ENCODE results near the gene NLRP13.
"Not testable (repeated sequence)": the region's sequence is repeated elsewhere in the genome, so short reads cannot be mapped to it uniquely, and the experiment has no call there.

Gene NLRP13, protein sequence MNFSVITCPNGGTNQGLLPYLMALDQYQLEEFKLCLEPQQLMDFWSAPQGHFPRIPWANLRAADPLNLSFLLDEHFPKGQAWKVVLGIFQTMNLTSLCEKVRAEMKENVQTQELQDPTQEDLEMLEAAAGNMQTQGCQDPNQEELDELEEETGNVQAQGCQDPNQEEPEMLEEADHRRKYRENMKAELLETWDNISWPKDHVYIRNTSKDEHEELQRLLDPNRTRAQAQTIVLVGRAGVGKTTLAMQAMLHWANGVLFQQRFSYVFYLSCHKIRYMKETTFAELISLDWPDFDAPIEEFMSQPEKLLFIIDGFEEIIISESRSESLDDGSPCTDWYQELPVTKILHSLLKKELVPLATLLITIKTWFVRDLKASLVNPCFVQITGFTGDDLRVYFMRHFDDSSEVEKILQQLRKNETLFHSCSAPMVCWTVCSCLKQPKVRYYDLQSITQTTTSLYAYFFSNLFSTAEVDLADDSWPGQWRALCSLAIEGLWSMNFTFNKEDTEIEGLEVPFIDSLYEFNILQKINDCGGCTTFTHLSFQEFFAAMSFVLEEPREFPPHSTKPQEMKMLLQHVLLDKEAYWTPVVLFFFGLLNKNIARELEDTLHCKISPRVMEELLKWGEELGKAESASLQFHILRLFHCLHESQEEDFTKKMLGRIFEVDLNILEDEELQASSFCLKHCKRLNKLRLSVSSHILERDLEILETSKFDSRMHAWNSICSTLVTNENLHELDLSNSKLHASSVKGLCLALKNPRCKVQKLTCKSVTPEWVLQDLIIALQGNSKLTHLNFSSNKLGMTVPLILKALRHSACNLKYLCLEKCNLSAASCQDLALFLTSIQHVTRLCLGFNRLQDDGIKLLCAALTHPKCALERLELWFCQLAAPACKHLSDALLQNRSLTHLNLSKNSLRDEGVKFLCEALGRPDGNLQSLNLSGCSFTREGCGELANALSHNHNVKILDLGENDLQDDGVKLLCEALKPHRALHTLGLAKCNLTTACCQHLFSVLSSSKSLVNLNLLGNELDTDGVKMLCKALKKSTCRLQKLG

DNA sequence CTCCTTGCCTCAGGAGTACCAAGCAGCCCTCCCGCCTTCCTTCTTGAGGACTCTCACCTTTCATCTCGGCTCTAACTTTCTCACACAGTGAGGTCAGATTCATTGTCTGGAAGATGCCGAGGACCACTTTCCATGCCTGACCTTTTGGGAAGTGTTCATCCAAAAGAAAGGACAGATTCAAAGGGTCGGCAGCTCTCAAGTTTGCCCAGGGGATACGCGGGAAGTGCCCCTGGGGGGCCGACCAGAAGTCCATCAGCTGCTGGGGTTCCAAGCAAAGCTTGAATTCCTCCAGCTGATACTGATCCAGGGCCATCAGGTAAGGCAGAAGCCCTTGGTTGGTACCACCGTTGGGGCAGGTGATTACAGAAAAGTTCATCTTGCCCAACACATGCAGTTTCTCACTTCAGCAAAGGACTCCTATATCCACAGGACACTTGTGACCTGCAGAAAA is at the start of gene NLRP13:
NLRP13 (minus strand) TSS at position 401 of the 451 bp plus-strand sequence; CDS start at position 376, 25 bp downstream.
- DNase-seq (ENCODE audit: low read depth, low spot score) = no peak

DNA sequence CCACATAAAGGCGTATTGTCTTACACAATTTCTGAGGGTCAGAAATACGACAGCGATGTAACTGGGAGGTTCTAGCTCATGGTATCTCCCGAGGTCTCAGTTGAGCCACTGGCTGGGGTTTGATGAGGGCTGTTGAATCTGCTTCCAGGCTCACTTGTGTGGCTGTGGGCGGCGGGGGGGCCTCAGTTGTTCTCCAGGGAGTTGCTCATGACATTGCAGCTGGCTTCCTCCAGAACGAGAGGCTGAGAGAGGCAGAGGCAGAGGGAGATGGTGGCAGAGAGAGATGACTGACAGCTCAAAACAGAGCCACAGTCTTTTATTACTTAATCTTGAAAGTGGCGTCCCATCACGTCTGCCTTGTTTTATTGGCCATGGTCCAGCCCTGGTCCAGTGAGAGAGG is 48.3 kb upstream of the NLRP13 start:
- no peak for DNase-seq (ENCODE audit: low read depth, low spot score)

DNA sequence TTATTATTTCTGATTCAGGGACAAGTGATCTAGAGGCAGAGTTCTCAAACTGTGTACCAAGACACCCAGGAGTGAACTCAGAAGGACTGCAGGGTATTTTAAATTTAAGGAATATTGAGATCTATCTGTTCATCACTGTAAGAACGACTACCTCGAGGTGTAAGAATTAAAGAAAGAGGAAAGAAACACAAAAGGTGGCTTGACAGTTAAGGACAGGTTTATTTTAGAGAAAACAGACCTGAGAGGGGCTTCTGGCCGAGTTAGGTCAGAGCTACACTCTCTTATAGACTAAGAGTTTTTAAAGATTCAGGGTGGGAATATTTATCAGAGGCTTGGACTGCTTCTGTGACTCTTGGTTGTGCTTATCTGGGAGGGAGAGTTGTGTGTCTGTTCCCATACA is 41.8 kb upstream of the NLRP13 start:
- DNase-seq (ENCODE audit: low read depth, low spot score) = no peak

DNA sequence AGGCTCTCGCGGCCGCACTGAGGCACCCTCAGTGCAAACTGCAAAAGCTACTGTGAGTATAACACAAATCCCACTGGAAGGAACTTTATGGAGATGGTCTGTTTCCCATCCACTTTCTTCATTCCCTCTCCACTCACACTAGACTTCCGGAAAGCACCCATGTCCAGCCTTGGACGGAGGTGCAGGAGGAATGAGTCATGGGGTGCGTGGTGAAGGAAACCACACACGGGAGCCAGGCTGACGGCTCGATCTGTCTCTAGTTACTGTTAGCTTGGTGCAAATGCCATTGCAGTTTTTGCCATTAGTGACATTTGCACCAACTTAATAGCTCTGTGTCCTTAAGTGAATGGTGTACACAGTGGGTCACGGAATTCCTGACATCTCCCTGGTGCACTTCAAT is 30.1 kb upstream of the NLRP13 start:
- no peak for DNase-seq (ENCODE audit: low read depth, low spot score)

DNA sequence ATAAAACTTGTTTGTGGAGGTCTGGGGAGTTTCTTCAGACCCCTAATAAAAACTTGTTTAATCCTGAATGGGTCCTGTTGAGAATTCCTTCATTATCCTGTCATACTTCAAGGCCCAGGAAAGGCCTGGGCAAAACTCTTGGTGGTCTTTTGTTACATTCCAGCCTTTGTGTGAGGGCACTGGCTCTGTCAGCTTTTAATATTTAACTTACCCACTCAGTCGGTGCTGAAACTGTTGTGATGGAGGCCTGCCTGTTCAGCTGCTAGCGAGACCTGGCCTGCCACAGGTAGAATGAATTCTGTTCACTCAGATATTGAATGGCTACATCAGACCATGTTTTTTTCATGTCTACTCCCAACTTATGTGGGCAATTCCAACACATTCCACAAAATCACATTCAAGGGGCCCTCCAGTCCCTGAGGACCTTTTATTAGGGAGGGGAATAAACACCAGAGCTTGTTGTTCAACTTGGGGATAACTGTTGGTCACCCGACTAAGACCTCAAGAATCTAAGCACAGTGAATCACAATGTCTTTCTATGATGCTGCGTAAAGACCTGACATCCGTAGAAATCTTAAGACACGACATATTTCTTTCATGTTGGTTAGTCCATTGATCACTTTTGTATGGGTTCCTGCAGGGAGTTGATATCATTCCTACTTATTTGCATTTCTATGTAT is 28.0 kb upstream of the NLRP13 start:
- DNase-seq (ENCODE audit: low read depth, low spot score) = no peak

DNA sequence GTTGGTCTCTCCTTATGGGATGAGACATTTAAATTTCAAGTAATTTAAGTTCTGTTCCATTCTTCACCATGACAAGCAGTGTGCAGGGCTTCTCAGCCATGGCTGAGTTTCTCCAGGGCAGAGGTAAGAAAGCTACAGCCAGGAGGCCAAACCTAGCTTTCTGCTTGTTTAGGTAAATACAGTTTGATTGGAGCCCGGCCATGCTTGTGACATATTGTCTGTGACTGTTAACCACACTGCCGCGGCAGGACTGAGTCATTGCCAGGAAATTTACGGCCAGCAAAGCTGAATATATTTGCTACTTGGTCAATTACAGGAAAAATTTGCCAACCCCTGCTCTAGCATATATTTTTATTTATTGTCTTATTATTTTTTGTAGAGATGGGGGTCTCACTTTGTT is 26.2 kb upstream of the NLRP13 start:
- no peak for DNase-seq (ENCODE audit: low read depth, low spot score)

DNA sequence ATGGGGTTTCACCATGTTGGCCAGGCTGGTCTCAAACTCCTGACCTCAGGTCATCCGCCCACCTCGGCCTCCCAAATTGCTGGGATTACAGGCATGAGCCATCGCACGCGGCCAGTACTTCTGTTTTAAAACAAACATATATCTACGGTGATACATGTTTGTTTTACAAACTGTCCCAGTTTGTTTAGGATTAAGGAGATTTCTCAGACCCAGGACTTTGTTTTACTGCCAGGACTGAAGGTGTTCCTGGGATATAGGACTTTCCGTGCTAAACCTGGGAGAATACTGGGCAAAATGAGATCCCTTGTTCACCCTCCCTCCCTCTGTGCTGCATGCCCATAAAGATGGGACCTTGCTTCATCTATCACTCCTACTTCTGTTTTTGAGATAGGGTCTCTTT is 24.3 kb upstream of the NLRP13 start:
- DNase-seq (ENCODE audit: low read depth, low spot score) = no peak

DNA sequence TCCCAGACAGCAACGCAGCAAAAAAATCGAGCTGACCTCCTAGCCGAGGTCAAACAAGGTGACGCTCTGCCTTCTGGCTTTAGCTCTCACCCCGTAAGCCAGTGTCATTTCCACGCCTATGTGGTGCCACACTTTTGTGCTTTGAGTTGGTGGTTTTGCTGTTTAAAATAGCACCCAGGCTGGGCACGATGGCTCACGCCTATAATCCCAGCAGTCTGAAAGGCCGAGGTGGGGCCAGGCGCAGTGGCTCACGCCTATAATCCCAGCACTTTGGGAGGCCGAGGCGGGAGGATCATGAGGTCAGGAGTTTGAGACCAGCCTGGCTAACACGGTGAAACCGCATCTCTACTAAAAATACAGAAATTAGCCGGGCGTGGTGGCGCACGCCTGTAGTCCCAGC is 18.4 kb upstream of the NLRP13 start:
- not testable (repeated sequence) for DNase-seq (ENCODE audit: low read depth, low spot score)

DNA sequence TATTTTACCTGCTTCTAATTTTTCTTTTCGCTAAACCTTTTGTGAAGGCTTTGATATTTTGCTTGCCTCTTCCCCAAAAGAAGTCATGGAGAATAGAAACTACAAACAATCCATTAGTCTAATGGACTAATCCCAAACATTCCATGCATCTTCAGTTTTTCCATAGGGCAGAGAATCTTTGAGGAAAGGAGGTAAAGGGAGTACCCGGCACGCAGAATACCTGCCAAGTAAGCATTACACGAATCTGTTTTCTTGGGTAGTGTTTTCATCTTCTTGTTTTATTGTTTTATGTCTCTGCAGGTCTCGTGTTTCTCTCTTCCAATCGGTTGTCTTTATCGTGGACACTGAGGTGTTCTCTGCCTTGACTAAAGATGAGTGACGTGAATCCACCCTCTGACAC is 15.4 kb upstream of the NLRP13 start, which contains the start of gene NLRP8:
NLRP8 (plus strand) TSS at position 301 of the 400 bp plus-strand sequence.
- DNase-seq (ENCODE audit: low read depth, low spot score) = no peak

DNA sequence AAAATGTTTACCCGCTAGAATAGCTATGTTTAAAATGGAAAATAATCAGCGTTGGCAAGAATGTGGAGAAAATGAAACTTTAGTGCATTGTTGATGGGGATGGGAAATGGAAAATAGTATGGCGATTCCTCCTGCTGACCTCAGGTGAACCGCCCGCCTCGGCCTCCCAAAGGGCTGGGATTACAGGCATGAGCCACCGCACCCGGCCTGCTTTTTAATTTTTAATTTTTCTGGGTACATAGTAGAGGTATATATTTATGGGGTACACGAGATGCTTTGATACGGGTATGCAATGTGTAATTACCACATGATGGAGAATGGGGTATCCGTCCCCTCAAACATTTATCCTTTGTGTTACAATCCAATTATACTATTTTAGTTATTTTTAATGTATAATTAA is 8.2 kb upstream of the NLRP13 start:
- no peak for DNase-seq (ENCODE audit: low read depth, low spot score)

DNA sequence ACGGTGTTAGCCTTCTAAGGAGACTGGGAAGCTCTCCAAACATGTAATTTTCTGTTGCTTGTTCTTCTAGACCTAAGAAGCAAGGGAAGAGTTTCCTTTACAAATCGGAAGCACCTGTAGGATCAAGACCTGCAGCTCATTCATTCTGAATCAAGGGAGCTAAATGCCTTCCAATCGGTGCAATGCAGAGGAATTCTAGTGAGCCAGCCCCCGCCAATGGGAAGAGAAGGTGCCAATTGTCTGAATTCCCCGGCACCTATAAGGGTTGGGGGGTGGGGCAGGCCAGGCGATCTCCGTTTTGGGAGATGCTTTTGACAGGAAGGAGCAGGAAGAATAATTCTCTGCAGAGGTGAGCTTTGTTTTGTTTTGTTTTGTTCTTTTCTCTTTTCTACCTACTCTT is 7.1 kb upstream of the NLRP13 start:
- no peak for DNase-seq (ENCODE audit: low read depth, low spot score)

DNA sequence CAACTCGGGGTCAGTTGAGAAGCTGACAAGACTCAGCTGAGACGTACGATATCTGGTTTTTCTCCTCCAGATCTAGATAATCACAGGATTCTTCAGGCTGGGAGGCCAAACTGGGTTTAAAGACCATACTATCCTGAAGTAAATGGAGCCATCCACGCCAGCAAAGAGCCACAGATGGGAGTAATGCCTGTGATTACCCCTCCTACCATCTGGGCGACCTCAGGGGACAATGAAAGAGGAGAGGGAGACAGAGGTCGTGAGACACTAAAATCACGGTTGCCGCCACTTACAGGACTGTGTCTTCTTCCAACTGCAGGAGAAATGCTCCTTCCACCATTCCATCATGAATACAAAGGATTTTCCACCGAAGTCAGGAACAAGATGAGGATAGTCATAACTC is 3.1 kb upstream of the NLRP13 start:
- no peak for DNase-seq (ENCODE audit: low read depth, low spot score)

DNA sequence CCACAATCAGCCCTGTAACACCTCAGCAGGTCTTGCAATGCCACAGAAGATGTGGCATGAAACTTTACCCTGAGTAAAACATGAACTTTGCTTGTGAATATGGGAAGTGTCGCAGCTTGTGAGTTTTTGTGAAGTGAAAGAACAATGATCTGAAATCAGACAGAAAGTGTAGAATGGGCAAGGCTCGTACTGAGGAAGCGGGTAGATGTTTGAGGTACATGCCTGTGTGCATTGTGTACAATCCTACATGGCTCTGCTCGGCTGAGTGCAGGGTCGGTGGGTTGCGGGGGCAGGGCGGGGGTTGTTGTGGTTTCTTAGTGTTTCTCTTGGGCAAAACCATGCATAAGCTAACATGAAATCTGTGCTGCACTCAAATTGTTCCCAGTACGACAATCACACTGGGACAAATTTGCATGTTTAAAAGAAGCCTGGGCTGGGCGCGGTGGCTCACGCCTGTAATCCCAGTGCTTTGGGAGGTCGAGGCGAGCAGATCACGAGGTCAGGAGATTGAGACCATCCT is 1.1 kb downstream of the NLRP13 start:
- DNase-seq (ENCODE audit: low read depth, low spot score) = no peak

DNA sequence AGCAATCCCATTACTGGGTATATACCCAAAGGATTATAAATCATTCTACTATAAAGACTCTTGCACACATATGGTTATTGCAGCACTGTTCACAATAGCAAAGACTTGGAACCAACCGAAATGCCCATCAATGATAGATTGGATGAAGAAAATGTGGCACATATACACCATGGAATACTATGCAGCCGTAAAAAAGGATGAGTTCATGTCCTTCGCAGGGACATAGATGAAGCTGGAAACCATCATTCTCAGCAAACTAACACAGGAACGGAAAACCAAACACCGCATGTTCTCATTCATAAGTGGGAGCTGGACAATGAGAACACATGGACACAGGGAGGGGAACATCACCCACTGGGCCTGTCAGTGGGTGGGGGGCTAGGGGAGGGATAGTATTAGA is 2.9 kb downstream of the NLRP13 start:
- DNase-seq (ENCODE audit: low read depth, low spot score) = not testable (repeated sequence)

DNA sequence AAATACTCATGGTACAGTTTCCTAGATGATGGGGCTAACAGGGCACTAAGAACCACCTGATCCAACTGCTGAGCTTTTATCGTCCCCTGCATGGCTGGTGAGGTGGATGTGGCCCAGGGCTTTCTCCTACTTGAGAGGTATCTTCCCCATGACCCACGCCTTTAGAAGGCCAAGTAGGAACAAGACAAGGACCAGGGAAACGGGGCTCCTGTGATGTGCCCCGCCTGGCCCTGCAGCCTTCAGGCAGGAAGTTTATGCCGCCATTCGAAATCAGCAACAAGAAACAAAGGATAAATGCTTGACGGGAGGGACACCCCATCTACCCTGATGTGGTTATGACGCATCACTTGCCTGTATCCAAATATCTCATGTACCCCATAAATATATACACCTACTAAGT is 4.1 kb downstream of the NLRP13 start:
- DNase-seq (ENCODE audit: low read depth, low spot score) = no peak

DNA sequence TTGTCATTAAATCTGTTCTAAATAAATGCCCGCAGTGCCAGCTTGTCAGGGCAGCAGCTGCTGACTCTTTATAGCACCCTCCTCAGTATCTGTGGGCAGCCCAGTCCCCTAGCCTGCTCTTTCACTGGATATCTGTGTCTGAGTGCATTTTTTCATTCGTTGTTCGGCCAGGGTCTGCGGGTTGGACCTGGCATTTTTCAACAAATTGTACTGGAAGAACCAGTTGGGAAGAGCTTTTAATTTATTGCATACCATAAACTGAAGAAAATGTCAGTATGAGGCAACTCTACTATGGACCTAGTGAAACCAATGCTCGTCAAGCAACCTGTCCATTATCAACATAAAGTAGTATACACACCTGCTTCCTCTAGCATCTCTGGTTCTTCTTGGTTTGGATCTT is 8.6 kb downstream of the NLRP13 start:
- no peak for DNase-seq (ENCODE audit: low read depth, low spot score)

DNA sequence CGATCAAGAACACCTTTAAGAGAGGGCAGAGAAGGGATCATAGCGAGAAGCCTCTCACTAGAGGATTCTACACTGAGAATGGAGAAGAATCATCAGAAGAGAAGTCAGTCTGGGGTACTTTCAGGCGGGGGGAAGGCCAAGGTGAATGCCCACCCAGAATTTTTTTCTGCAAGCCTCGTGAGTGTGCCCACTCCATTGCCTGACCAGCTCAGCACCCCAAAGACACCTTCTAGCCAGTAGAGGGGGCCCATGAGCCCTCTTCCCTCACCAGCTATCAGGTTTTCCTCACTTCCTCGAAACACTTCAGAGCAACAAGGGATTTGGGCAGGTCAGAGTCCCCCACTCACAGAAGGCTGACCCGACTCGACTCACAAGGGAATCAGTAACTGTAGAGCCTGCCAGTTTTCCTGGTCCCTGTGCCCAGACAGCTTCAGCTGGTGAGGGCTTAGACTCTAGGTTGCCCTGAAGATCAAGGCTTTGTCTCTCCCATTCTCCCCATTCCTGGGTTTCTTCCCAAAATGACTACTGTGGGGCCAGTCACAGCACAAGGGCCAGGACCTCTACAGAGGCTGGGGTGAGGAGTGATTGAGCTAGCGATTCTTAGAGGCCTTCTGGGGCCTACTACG is 18.4 kb downstream of the NLRP13 start:
- DNase-seq (ENCODE audit: low read depth, low spot score) = no peak

DNA sequence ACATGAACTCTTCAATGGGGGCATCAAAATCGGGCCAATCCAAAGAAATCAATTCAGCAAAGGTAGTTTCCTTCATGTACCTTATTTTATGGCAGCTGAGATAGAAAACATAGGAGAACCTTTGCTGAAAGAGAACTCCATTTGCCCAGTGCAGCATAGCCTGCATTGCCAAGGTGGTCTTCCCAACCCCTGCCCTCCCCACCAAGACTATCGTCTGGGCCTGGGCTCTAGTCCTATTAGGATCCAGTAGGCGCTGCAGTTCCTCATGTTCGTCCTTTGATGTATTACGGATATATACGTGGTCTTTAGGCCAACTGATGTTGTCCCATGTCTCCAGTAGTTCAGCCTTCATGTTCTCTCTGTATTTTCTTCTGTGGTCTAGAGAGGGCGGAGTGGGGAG is 19.2 kb downstream of the NLRP13 start:
- DNase-seq (ENCODE audit: low read depth, low spot score) = no peak

DNA sequence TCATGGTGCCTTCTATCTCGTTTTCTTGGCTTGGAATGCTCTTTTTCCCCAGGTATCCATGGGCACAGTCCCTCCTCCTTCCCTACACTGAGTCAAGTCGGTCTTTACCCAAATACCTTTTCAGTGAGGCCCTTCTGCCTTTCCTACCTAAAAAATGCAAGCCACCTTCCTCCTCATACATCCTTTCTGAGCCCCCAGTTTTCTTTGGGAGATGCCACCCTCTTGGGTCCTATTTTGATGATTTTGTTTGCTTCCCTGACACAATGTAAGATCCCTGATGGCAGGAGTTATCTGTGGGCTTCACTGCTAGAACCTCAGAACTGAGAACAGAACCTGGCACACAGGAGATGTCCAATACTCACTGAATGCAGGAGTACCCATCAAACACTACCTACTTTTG is 22.3 kb downstream of the NLRP13 start:
- no peak for DNase-seq (ENCODE audit: low read depth, low spot score)

DNA sequence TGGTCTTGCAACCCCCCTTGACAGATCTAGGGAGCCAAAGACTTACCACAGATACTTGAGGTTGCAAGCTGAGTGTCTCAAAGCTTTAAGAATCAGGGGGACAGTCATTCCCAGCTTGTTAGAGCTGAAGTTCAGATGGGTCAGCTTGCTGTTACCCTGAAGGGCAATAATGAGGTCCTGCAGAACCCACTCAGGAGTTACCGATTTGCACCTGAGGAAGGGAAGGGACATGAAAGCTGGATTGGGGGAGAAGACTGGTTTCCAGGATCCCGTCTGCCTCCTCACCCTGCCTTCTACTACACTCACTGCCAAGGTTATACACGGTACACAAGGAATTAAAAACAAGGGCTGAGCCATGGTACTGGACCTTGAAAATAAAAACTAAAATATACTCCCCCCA is 24.4 kb downstream of the NLRP13 start:
- no peak for DNase-seq (ENCODE audit: low read depth, low spot score)

DNA sequence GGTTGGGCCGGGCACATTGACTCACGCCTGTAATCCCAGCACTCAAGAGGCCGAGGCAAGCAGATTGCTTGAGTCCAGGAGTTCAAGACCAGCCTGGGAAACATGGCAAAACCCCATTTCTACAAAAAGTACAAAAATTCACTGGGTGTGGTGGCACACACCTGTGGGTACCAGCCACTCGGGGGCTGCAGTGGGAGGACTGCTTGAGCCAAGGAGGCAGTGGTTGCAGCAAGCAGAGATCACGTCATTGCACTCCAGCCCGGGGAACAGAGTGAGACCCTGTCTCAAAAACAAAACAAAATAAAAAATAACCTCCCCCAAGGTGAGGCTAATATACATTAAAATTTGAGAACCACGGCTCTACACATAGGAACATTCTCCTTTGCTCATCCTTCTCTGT is 24.9 kb downstream of the NLRP13 start:
- no peak for DNase-seq (ENCODE audit: low read depth, low spot score)

All from smooth muscle cell of the brain vasculature (primary cell).